Measurements from ENCODE around the gene ZSWIM3.

The ZSWIM3 gene

DNA sequence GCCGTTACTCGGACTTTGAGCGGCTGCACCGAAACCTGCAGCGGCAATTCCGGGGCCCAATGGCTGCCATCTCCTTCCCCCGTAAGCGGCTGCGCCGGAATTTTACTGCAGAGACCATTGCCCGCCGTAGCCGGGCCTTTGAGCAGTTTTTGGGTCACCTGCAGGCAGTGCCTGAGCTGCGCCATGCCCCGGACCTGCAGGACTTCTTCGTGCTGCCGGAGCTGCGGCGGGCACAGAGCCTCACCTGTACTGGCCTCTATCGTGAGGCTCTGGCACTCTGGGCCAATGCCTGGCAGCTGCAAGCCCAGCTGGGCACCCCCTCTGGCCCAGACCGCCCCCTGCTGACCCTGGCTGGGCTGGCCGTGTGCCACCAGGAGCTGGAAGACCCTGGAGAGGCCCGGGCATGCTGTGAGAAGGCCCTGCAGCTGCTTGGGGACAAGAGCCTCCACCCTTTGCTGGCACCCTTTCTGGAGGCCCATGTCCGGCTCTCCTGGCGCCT, 16.7 kb upstream of the ZSWIM3 start:
- DNase-seq (ENCODE audit: low read depth), result no peak
- no peak overlapping the region for H3K4me3 ChIP-seq (ENCODE audit: low read depth, low read length)
- no peak for TF ChIP-seq CTCF (conservative IDR thresholded peaks at IDR 0.05; ENCODE audit: low read depth, low read length)

DNA sequence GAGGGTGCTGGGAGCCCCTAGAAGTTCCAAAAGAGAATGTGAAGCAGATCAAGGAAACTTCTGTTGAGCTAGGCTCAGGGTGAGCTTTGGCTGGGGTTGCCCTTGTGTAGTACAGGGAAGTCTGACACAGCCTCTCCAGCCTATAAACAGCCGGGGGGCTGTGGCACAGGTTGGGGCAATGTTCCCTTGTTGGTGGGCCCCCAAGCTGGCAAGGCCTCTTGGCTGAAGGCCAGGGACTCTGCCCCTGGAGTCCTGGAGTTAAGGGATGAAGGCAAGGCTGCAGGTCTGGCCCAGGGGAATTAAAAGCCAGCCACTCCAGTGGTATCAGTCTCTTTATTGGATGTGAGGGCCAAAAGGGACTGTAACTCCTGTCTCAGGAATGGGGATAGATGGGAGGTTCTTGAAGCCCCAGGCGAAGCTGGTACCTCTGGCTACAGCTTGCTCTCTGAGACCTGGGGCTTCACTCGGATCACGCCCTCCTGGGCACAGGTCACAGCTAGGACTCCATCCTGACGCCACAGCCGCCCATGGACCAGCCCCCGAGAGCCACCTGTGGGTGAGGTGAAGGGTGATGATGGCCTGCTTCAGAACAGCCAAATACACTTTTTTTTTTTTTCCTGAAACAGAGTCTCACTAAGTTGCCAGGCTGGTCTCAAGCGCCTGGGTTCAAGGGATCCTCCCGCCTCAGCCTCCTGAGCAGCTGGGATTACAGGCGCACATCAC, 15.8 kb upstream of the ZSWIM3 start:
- H3K4me3 ChIP-seq (ENCODE audit: low read depth, low read length), result no peak overlapping the region
- no peak for DNase-seq (ENCODE audit: low read depth)
- TF ChIP-seq CTCF (conservative IDR thresholded peaks at IDR 0.05; ENCODE audit: low read depth, low read length), result no peak

GRCh38 chr20:45842169-45842812, 15.1 kb upstream of the ZSWIM3 start:
- no peak overlapping the region for H3K4me3 ChIP-seq (ENCODE audit: low read depth, low read length)
- peak; percentile 62 for DNase-seq (ENCODE audit: low read depth)
- TF ChIP-seq CTCF (conservative IDR thresholded peaks at IDR 0.05; ENCODE audit: low read depth, low read length), result no peak

- no peak for TF ChIP-seq CTCF (conservative IDR thresholded peaks at IDR 0.05; ENCODE audit: low read depth, low read length)
- no peak overlapping the region for H3K4me3 ChIP-seq (ENCODE audit: low read depth, low read length)
- DNase-seq (ENCODE audit: low read depth), result no peak
Measured at GRCh38 chr20:45843506-45843905, 13.9 kb upstream of the ZSWIM3 start.

DNA sequence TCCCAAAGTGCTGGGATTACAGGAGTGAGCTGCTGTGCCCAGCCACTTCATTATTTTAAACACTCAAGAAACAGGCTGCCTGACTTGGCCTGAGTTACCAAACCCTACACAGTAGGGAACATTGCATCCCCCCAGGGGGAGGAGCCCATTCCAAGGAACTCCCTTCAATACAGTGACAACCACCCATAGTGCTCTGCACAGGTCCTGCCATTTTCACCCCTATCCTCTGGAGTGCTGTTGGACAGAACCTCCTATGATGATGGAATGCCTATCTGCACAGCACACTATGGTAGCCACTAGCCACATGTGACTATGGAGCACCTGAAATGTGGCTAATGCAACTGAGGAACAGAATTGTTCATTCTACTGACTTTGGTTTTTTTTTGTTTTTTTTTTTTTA, 12.0 kb upstream of the ZSWIM3 start:
- no peak for DNase-seq (ENCODE audit: low read depth)
- no peak for TF ChIP-seq CTCF (conservative IDR thresholded peaks at IDR 0.05; ENCODE audit: low read depth, low read length)
- H3K4me3 ChIP-seq (ENCODE audit: low read depth, low read length), result no peak overlapping the region

- no peak overlapping the region for H3K4me3 ChIP-seq (ENCODE audit: low read depth, low read length)
- TF ChIP-seq CTCF (conservative IDR thresholded peaks at IDR 0.05; ENCODE audit: low read depth, low read length), result no peak
- DNase-seq (ENCODE audit: low read depth), result no peak
Measured at GRCh38 chr20:45848421-45848820, 9.0 kb upstream of the ZSWIM3 start.
